ACC112 (cell line): Measurements from ENCODE around the gene PPP4R2.
A peak's percentile ranks its signal among the peaks of the same experiment; 100 is the strongest.
"Not testable (repeated sequence)": the region's sequence is repeated elsewhere in the genome, so short reads cannot be mapped to it uniquely, and the experiment has no call there.

ENCODE experiments used
- H2AFZ ChIP-seq: fragments of 200-600 bp; sonication (generic); one replicate; pipeline ENCODE4 v1.6.0; 2017; ENCODE audit warnings: antibody characterized with exemption, low read length; ENCODE audit not compliant: unreplicated experiment
- H3K27ac ChIP-seq: fragments of 200-600 bp; sonication (generic); 2 replicates; pipeline ENCODE4 v1.5.1; 2014; ENCODE audit warnings: low read depth, mild to moderate bottlenecking, antibody characterized with exemption, low read length, moderate library complexity
- H3K27me3 ChIP-seq: fragments of 200-600 bp; sonication (generic); 2 replicates; pipeline ENCODE4 v1.6.1; 2014; ENCODE audit warnings: mild to moderate bottlenecking, antibody characterized with exemption, low read length, moderate library complexity, mixed read lengths; ENCODE audit not compliant: insufficient read depth
- H3K36me3 ChIP-seq: fragments of 200-600 bp; sonication (generic); 2 replicates; pipeline ENCODE4 v1.6.1; 2016; ENCODE audit warnings: mild to moderate bottlenecking, antibody characterized with exemption, low read length, moderate library complexity, mixed read lengths; ENCODE audit not compliant: insufficient read depth
- H3K4me1 ChIP-seq: fragments of 200-600 bp; sonication (generic); one replicate; pipeline ENCODE4 v1.6.1; 2016; ENCODE audit warnings: low read length, mixed read lengths; ENCODE audit not compliant: insufficient read depth, unreplicated experiment, control insufficient read depth
- H3K4me3 ChIP-seq: fragments of 200-600 bp; sonication (generic); 2 replicates; pipeline ENCODE4 v1.5.1; 2014; ENCODE audit warnings: mild to moderate bottlenecking, low read depth, low read length
- H3K79me2 ChIP-seq: fragments of 200-600 bp; sonication (generic); one replicate; pipeline ENCODE4 v1.6.0; 2016; ENCODE audit warnings: low read length; ENCODE audit not compliant: control insufficient read depth, unreplicated experiment, insufficient read depth

Gene PPP4R2

GRCh38 chr3:73045391-73045790, 48.8 kb downstream of the PPP4R2 start:
- Histone ChIP-seq H3K36me3 (peaks cover 10% of the 10 kb centered on the region; the same call in 1 of the 2 replicates), H2AFZ (no peak overlapping the region), H3K79me2 (peaks cover 93% of the 10 kb centered on the region), H3K4me1 (peaks cover 28% of the 10 kb centered on the region), H3K27me3 (no peaks in the 10 kb centered on the region), H3K27ac (no peak overlapping the region), H3K4me3 (no peak overlapping the region)

GRCh38 chr3:73046195-73046594, 49.6 kb downstream of the PPP4R2 start:
- peaks cover 26% of the 10 kb centered on the region for H3K4me1 ChIP-seq
- peaks cover 10% of the 10 kb centered on the region; the same call in 1 of the 2 replicates for H3K36me3 ChIP-seq
- no peaks in the 10 kb centered on the region for H3K27me3 ChIP-seq
- H3K79me2 ChIP-seq: peaks cover 93% of the 10 kb centered on the region
- H2AFZ ChIP-seq: no peak overlapping the region
- no peak overlapping the region for H3K4me3 ChIP-seq
- H3K27ac ChIP-seq: no peak overlapping the region

GRCh38 chr3:73049319-73049718, 52.7 kb downstream of the PPP4R2 start:
- no peak overlapping the region for H3K4me3 ChIP-seq
- peaks cover 85% of the 10 kb centered on the region for H3K79me2 ChIP-seq
- no peak overlapping the region for H3K27ac ChIP-seq
- no peaks in the 10 kb centered on the region for H3K27me3 ChIP-seq
- H3K4me1 ChIP-seq: peaks cover 16% of the 10 kb centered on the region
- peaks cover 10% of the 10 kb centered on the region; the same call in 1 of the 2 replicates for H3K36me3 ChIP-seq
- H2AFZ ChIP-seq: no peak overlapping the region

- no peak overlapping the region for H3K4me3 ChIP-seq
- H3K79me2 ChIP-seq: peaks cover 73% of the 10 kb centered on the region
- peaks cover 15% of the 10 kb centered on the region for H3K4me1 ChIP-seq
- peak overlapping the region; percentile 29; the same call in 1 of the 2 replicates for H3K27ac ChIP-seq
- H3K36me3 ChIP-seq: peaks cover 5% of the 10 kb centered on the region; the same call in 1 of the 2 replicates
- H3K27me3 ChIP-seq: no peaks in the 10 kb centered on the region
- no peak overlapping the region for H2AFZ ChIP-seq
Measured at GRCh38 chr3:73052857-73053256, 56.2 kb downstream of the PPP4R2 start.

- peaks cover 35% of the 10 kb centered on the region for H3K4me1 ChIP-seq
- no peaks in the 10 kb centered on the region for H3K27me3 ChIP-seq
- peaks cover 66% of the 10 kb centered on the region for H3K79me2 ChIP-seq
- peak overlapping the region; percentile 68 for H3K27ac ChIP-seq
- no peak overlapping the region for H3K4me3 ChIP-seq
- no peak overlapping the region for H2AFZ ChIP-seq
- H3K36me3 ChIP-seq: 0 out of 2 replicates have a peak, but pooled peaks cover 4% of the 10 kb centered on the region
Measured at GRCh38 chr3:73055583-73055982, 59.0 kb downstream of the PPP4R2 start.

- Histone ChIP-seq H3K27me3 (no peaks in the 10 kb centered on the region), H3K79me2 (peaks cover 64% of the 10 kb centered on the region), H3K36me3 (peaks cover 6% of the 10 kb centered on the region; the same call in 1 of the 2 replicates), H3K4me3 (no peak overlapping the region), H3K27ac (peak overlapping the region; percentile 68), H2AFZ (no peak overlapping the region), H3K4me1 (peaks cover 37% of the 10 kb centered on the region)
Measured at GRCh38 chr3:73056014-73056844, 59.6 kb downstream of the PPP4R2 start.

- Histone ChIP-seq H3K79me2 (peaks cover 63% of the 10 kb centered on the region), H3K4me1 (peaks cover 37% of the 10 kb centered on the region), H3K27me3 (no peaks in the 10 kb centered on the region), H3K36me3 (peaks cover 9% of the 10 kb centered on the region; the same call in 1 of the 2 replicates), H3K4me3 (no peak overlapping the region), H2AFZ (no peak overlapping the region), H3K27ac (0 out of 2 replicates have a peak overlapping the region, but pooled peaks have one; percentile 68)
Measured at GRCh38 chr3:73056845-73057150, 60.2 kb downstream of the PPP4R2 start.

GRCh38 chr3:73060302-73060723, 63.7 kb downstream of the PPP4R2 start:
- H3K4me1 ChIP-seq: peaks cover 44% of the 10 kb centered on the region
- H3K4me3 ChIP-seq: no peak overlapping the region
- H3K27ac ChIP-seq: peak overlapping the region; percentile 30
- no peak overlapping the region for H2AFZ ChIP-seq
- H3K36me3 ChIP-seq: peaks cover 27% of the 10 kb centered on the region
- no peaks in the 10 kb centered on the region for H3K27me3 ChIP-seq
- H3K79me2 ChIP-seq: peaks cover 59% of the 10 kb centered on the region

GRCh38 chr3:73061416-73061815, 64.8 kb downstream of the PPP4R2 start, which contains the start of gene EBLN2:
EBLN2 (plus strand) TSS chr3:73061659; CDS start chr3:73062082, 423 bp downstream.
- Histone ChIP-seq H3K27me3 (no peaks in the 10 kb centered on the region), H3K36me3 (peaks cover 32% of the 10 kb centered on the region), H3K79me2 (peaks cover 49% of the 10 kb centered on the region), H3K4me1 (peaks cover 42% of the 10 kb centered on the region), H3K4me3 (no peak within 1 kb of the TSS), H2AFZ (no peak within 1 kb of the TSS), H3K27ac (peak within 1 kb of the TSS; percentile 30)

GRCh38 chr3:73066243-73066642, 69.6 kb downstream of the PPP4R2 start:
- H3K27ac ChIP-seq: peak overlapping the region; percentile 57
- peaks cover 17% of the 10 kb centered on the region for H3K79me2 ChIP-seq
- H3K36me3 ChIP-seq: peaks cover 32% of the 10 kb centered on the region

GRCh38 chr3:73068419-73068818, 71.8 kb downstream of the PPP4R2 start:
- Histone ChIP-seq H3K4me3 (no peak overlapping the region), H3K36me3 (peaks cover 17% of the 10 kb centered on the region), H3K4me1 (peaks cover 59% of the 10 kb centered on the region), H3K79me2 (no peaks in the 10 kb centered on the region), H3K27ac (no peak overlapping the region), H3K27me3 (no peaks in the 10 kb centered on the region), H2AFZ (no peak overlapping the region)

More at GRCh38 chr3:73066243-73066642, 69.6 kb downstream of the PPP4R2 start:
- H3K4me3 ChIP-seq, H3K27me3 ChIP-seq, H2AFZ ChIP-seq: not testable (repeated sequence)
- H3K4me1 ChIP-seq: peaks cover 40% of the 10 kb centered on the region
